ENCODE measurements around the gene CEP192. TPM values are rescaled to one million over a fixed set of nuclear protein-coding genes. Genes with fewer than 3 reads are reported as not detected.

CEP192 gene
- total RNA-seq, 1 donor from 2014 or later = 13.9 TPM

DNA sequence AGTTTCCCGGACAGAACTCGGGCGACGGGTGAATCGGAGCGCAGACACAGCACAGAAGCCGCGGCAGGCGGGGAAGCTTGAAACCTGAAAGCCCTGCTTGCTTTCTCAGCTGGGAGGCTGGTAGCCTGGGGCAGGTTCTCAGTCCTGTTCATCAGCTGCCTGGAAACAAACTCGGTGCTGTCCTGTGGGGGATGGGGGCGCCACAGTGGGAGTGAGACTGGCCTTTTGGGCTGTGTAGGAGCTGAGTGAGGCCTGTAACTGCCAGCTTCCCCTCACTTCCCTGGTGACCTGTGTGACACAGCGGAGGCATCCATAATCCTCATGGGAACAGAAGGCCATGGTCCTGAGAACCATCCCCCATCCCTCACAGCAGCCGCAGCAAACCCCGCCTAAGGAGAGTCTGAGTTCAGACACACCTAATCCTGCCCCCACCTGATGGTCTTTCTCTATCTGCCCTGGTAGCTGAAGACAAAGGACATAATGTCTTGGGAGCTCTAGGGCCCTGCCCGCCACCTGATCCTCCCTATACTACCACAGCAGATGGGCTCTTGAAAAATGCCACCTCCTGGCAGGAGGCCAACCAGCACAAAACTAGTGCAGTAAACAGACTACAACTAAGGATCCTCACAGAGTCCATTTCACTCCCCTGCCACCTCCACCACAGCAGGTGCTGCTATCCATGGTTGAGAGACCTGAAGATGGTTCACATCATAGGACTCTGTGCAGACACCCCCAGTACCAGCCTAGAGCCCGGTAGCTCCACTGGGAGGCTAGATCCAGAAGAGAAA is 174.7 kb downstream of the CEP192 start:
- Histone ChIP-seq H3K79me2 (ENCODE audit: insufficient read depth, low read length) (no peaks in the 10 kb centered on the region), H3K9me3 (ENCODE audit: insufficient read depth, low read depth, low read length) (no peaks in the 10 kb centered on the region), H2AFZ (ENCODE audit: low read depth, low read length) (no peak overlapping the region), H4K20me1 (ENCODE audit: insufficient read depth, low read length) (no peaks in the 10 kb centered on the region), H3K27me3 (ENCODE audit: insufficient read depth, low read length) (no peaks in the 10 kb centered on the region), H3K4me1 (ENCODE audit: insufficient read depth, low read length) (no peaks in the 10 kb centered on the region), H3K27ac (ENCODE audit: low read depth, low read length) (no peak overlapping the region), H3K4me2 (ENCODE audit: low read length) (no peak overlapping the region), H3K9ac (ENCODE audit: low read length) (no peak overlapping the region), H3K4me3 (ENCODE audit: insufficient read depth, low read depth, low read length) (no peak overlapping the region), H3K36me3 (ENCODE audit: insufficient read depth, low read length) (no peaks in the 10 kb centered on the region)
- no peaks in the 10 kb centered on the region for H3K4me1 Mint-ChIP-seq (ENCODE audit: low read depth, unreplicated experiment)
- no peak overlapping the region for H3K4me3 Mint-ChIP-seq (ENCODE audit: unreplicated experiment)
- peaks cover 5% of the 10 kb centered on the region for H3K27me3 Mint-ChIP-seq (ENCODE audit: low read depth, unreplicated experiment)
- peaks cover 8% of the 10 kb centered on the region for H3K36me3 Mint-ChIP-seq (ENCODE audit: low read depth, unreplicated experiment)
- DNase-seq (ENCODE audit: low read depth) (no peak), FAIRE-seq (no peak)
- TF ChIP-seq EZH2 (IDR thresholded peaks at IDR 0.05; ENCODE audit: insufficient read depth, low read length) = no peak
- TF ChIP-seq, protein P1, sequence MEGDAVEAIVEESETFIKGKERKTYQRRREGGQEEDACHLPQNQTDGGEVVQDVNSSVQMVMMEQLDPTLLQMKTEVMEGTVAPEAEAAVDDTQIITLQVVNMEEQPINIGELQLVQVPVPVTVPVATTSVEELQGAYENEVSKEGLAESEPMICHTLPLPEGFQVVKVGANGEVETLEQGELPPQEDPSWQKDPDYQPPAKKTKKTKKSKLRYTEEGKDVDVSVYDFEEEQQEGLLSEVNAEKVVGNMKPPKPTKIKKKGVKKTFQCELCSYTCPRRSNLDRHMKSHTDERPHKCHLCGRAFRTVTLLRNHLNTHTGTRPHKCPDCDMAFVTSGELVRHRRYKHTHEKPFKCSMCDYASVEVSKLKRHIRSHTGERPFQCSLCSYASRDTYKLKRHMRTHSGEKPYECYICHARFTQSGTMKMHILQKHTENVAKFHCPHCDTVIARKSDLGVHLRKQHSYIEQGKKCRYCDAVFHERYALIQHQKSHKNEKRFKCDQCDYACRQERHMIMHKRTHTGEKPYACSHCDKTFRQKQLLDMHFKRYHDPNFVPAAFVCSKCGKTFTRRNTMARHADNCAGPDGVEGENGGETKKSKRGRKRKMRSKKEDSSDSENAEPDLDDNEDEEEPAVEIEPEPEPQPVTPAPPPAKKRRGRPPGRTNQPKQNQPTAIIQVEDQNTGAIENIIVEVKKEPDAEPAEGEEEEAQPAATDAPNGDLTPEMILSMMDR (IDR thresholded peaks at IDR 0.05; ENCODE audit: insufficient read depth, low read depth, low read length) = no peak
- peaks cover 17% of the 10 kb centered on the region for H3K9me3 Mint-ChIP-seq (ENCODE audit: unreplicated experiment)
- H3K27ac Mint-ChIP-seq (ENCODE audit: unreplicated experiment) = no peak overlapping the region

DNA sequence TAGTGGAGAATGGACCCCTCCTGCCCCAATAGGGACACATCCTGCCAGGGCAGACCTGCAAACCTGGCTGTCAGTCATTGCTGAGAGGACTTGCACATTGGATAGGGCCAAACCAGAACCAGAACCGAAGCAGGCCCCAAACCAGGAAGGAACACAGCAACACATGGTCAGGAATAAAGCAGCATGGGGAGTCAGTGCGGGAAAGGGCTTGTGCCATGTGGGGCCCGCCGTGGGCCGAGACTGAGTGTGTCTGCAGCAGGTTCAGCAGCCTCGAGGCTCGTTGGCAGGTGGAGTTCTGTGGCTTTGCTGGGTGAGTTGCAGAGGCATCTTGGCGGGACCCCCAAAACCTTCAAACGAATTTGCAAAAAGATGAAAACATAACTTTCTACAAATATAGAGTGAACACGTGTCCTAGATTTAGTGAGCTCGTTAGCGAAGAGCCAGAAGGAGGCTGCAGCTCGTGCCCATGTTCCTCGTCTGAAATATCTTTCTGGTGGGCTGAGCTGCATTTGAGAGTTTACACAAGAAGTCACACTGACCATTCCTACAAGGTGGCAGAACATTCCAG is 182.5 kb downstream of the CEP192 start:
- H3K4me1 ChIP-seq (ENCODE audit: insufficient read depth, low read length) = no peaks in the 10 kb centered on the region
- no peak overlapping the region for H3K27ac Mint-ChIP-seq (ENCODE audit: unreplicated experiment)
- no peak overlapping the region for H3K4me3 ChIP-seq (ENCODE audit: insufficient read depth, low read depth, low read length)
- DNase-seq (ENCODE audit: low read depth) = no peak
- H3K36me3 ChIP-seq (ENCODE audit: insufficient read depth, low read length) = no peaks in the 10 kb centered on the region
- peaks cover 2% of the 10 kb centered on the region for H3K27me3 Mint-ChIP-seq (ENCODE audit: low read depth, unreplicated experiment)
- no peak overlapping the region for H3K4me3 Mint-ChIP-seq (ENCODE audit: unreplicated experiment)
- H3K4me2 ChIP-seq (ENCODE audit: low read length) = no peak overlapping the region
- H3K9me3 Mint-ChIP-seq (ENCODE audit: unreplicated experiment) = peaks cover 7% of the 10 kb centered on the region
- H3K36me3 Mint-ChIP-seq (ENCODE audit: low read depth, unreplicated experiment) = no peaks in the 10 kb centered on the region
- H2AFZ ChIP-seq (ENCODE audit: low read depth, low read length) = no peak overlapping the region
- no peaks in the 10 kb centered on the region for H3K27me3 ChIP-seq (ENCODE audit: insufficient read depth, low read length)
- H4K20me1 ChIP-seq (ENCODE audit: insufficient read depth, low read length) = no peaks in the 10 kb centered on the region
- TF ChIP-seq, protein P1 (IDR thresholded peaks at IDR 0.05; ENCODE audit: insufficient read depth, low read depth, low read length) = no peak
- TF ChIP-seq EZH2 (IDR thresholded peaks at IDR 0.05; ENCODE audit: insufficient read depth, low read length) = no peak
- H3K27ac ChIP-seq (ENCODE audit: low read depth, low read length) = no peak overlapping the region
- no peak overlapping the region for H3K9ac ChIP-seq (ENCODE audit: low read length)
- no peaks in the 10 kb centered on the region for H3K79me2 ChIP-seq (ENCODE audit: insufficient read depth, low read length)
- no peak for FAIRE-seq
- H3K9me3 ChIP-seq (ENCODE audit: insufficient read depth, low read depth, low read length) = no peaks in the 10 kb centered on the region
- H3K4me1 Mint-ChIP-seq (ENCODE audit: low read depth, unreplicated experiment) = peaks cover 2% of the 10 kb centered on the region

Other genes starting within 250 kb of the CEP192 start
- gene PTPN2, start 107.1 kb upstream of the CEP192 start, total RNA-seq = 20.2 and 25.9 TPM in 2 replicates
- gene SEH1L, start 43.4 kb upstream of the CEP192 start, total RNA-seq = 41.2 and 43.9 TPM in 2 replicates
- 26.0 and 40.1 TPM in 2 replicates for gene LDLRAD4, start 227.4 kb downstream of the CEP192 start, total RNA-seq